Activated CD8-positive, alpha-beta memory T cell treated with anti-CD3 and anti-CD28 coated beads for 36 hours (primary cell): ENCODE results near the gene IARS1. TPM values are rescaled to one million over a fixed set of nuclear protein-coding genes. Genes with fewer than 3 reads are reported as not detected.

Source experiments
- CTCF ChIA-PET: fragments of 350-600 bp; sonication (Branson Sonifier 250); formaldehyde crosslinking; loops from one replicate; lab custom pipeline; 2021; ENCODE audit warnings: antibody characterized with exemption; lab: Charles Lee
- POLR2A ChIA-PET: fragments of 350-600 bp; sonication (Branson Sonifier 250); formaldehyde crosslinking; loops from one replicate; lab custom pipeline; 2021; ENCODE audit warnings: antibody characterized with exemption; lab: Charles Lee
- total RNA-seq, 2 experiments: library from RNA; stranded (reverse); gene quantifications; one replicate each; pipeline ENCODE4 v1.2.3, GENCODE V29; 2021

The IARS1 gene
- 100 to 1,000 TPM; 266 to 275 TPM for total RNA-seq

DNA sequence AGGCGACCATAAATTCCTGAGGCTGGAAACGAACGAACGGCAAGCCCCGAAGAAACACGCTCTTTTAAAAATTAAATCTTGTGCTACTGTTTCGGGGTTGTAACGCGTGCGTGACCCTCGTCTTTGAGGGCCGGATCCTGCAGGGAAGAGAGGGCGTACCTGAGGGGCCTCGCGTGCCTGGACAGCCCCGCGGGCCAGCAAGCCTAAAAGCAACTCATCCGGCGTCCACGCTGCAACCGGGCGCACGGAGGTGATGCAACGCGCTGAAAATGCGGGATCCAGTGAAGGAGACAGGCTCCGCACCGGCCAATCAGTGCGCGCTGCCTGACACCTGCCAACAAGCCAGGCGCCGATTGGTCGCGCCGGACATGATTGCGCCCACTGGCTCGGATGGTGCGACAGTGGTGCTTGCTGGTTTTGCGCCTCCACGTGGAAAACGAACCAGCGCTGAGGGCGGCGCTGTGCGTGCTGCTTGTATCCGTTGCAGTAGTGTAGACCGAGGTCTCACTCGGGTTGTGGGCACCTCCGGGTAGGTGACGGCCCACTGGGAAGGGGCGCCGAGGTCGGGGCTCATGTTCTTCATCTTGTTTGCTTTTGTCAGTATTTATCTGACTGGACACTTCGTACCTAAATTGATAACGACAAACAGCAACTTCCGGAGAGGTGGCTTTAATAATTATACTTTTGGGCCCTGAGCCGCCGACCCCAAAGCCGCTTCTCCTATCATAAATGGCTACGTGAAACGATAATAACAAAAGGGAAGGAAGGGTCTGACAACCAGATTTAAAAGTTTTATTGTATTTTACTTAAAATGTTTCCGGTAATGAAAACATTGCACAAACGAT lies at the start of gene IARS1:
TSS of gene IARS1 (minus strand) at position 246 of the 845 bp plus-strand sequence. CDS start 4,278 bp downstream, outside the sequence.
- CTCF ChIA-PET: no interaction called here

DNA sequence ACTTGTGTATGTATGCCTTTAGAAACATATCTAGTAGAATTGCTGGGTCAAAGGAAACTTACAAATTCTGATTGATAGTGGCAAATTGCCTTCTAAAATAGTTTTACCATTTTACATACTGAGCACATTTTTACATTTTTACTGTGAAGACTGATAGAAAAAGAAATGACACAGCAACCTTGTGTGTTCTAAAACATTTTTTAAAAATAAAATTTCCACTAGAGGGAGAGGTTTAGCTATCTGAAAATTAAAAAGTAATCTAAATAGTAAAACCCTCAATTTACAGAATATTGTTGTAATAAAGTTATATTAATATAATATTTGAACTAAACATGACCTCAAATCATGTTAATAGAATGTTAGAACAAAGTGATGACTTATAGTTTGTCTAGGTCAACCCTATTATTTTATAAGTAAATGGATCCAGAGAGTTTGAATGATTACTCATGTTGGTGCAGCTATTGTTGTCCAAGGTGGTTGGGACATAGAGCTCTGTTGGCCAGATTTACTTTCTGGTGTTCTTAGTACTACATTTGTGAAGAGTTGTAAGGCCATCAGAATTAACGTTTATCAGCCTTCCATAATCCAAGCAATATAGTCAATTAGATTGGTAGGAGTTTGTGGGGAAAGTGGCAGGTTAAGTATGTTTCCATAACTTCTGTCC lies 49.5 kb upstream of the IARS1 start:
- ChIA-PET POLR2A (no interaction called here), CTCF (no interaction called here)

More for the DNA sequence above, at the start of gene IARS1:
- POLR2A ChIA-PET: interaction anchor here (1.1 kb wide), 1 partner anchor 32 kb away, joined by 3 read pairs; the partner anchor contains the start of genes CENPP and NOL8

DNA sequence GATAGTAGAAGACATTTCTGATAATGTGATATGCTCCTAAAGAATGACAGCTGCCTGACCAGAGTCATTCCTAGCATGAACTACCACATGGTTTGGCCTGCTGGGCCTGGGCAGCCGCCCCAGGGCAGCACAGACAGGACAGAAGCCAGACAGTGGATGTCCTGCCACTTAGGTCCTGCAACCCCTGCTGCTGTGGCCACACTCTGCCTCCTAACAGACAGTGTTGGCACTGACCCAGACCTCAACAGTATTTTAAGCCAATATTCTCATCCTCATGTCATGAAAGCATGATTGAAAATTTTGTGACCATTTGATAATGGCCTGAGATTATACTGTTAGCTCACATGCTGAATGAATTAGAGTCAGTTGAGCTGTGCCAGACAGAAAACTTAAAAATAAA lies 48.1 kb upstream of the IARS1 start:
- ChIA-PET CTCF (no interaction called here), POLR2A (no interaction called here)

DNA sequence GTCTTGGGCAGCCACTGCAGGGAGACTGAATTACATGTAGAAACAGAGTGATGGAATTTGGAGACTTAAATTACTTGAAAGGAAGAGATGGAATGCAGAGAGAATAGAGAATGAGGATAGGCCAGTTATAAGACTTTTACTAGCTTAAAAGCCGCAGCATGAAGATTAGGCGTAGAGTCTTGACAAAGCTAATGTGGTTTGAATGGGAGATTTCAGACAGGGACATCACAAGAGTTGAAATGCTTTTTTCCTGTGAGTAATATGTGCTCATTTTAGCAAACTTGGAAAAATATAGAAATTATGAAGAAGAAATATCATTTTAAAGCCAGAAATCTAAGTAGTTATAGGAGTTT lies 39.8 kb upstream of the IARS1 start:
- CTCF ChIA-PET: no interaction called here
- POLR2A ChIA-PET: no interaction called here

DNA sequence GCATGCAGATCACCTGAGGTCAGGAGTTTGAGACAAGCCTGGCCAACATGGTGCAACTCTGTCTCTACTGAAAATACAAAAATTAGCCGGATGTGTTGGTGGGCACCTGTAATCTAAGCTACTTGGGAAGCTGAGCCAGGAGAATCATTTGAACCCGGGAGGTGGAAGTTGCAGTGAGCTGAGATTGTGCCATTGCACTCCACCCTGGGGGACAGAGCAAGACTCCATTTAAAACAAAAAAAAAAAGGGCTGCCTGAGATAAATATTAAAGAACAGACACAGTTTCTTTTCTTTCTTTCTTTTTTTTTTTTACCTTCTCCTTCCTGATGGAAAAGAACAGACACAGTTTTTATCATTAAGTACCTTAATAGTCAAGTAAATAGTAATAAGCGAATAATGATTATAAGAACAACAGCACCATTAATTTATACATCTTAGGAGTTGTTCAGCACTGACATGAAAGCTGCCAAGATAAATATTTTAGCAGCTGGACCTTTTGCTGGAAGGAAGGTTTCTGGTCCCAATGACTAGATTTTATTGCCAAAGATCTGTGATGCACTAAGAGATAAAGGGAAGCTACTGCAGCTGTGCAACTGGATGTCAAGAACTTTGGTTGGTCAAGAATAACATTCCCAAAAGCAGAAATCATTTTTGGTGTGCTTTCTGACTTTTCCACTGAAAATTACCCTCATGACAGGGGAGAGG lies 39.2 kb upstream of the IARS1 start:
- ChIA-PET CTCF (no interaction called here), POLR2A (no interaction called here)

DNA sequence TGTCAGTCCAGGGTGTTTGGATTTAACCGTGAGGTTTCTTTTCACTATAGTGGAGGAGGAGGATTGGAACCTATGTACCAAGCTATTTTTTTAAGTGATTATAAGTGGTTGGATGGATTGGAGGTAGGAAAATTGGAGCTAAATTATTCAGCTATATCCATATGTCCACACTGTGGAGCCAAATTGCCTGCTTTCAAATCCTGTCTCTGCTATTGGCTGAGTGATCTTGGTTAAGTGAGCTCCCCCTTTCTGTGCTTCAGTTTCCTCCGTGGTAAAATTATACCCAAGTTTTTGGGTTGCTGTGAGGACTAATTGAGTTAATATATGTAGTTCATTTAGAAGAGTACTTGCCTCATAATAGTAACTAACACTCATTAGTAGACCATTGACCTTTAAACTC lies 34.7 kb upstream of the IARS1 start:
- ChIA-PET POLR2A (no interaction called here), CTCF (interaction anchor here (0.8 kb wide), 2 partner anchors 174 to 189 kb away, joined by 3 read pairs; no protein-coding TSS in a partner anchor)

DNA sequence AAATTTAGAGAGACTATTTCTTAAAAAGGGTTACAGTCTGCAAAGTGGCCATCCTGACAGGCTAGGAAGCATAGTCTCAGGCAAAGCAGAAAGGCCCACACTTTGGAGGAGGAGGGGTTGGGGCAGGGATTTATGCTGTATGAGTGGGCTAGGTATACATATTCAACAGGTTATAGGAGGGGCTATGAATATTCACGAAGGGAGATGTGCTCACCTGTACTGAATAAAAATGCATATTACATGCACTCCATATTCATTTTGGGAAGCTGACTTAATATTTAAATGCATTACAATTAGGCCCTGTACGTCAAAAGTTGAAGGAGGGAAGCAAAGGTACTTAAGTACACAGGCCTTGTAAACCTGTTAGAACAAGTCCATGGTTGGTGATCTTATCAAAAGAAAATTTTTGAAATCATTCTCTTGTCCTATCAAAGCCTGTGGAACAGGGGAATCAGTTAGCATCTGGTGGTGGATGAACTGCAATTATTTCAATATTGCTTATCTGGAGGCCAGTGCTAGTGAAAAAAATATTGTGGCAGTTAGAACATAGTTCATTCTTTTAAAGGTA lies 33.9 kb upstream of the IARS1 start:
- ChIA-PET CTCF (no interaction called here), POLR2A (interaction anchor here (2.1 kb wide), 1 partner anchor 343 kb away, joined by 6 read pairs; the partner anchor contains the start of gene IPPK)

DNA sequence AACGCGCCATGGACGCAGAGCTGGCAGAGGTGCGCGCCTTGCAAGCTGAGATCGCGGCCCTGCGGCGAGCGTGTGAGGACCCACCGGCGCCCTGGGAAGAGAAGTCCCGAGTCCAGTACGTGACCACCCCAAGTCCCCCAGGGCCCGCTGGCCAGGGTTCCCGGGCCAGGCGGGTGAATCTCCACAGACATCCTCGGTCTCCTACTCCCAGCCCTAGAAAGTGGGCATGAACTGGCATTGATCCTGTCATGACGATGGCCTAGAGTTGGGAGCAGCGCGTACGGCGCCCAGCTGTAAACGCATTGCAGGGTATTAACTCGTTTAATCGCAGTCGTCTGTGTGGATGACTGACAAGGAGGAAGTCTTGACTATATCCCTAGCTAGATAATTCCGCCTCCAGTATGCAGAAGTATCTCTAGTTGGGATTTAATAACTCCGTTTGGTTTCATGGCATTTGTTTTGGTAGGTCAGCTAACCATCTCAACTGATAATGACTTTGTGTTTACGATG lies 32.5 kb upstream of the IARS1 start:
- ChIA-PET POLR2A (interaction anchor here (0.5 to 2.1 kb wide), 8 partner anchors 9 to 344 kb away, joined by 3 to 6 read pairs (median 3); partner anchors contain the start of genes IARS1, IPPK and SPTLC1), CTCF (no interaction called here)

DNA sequence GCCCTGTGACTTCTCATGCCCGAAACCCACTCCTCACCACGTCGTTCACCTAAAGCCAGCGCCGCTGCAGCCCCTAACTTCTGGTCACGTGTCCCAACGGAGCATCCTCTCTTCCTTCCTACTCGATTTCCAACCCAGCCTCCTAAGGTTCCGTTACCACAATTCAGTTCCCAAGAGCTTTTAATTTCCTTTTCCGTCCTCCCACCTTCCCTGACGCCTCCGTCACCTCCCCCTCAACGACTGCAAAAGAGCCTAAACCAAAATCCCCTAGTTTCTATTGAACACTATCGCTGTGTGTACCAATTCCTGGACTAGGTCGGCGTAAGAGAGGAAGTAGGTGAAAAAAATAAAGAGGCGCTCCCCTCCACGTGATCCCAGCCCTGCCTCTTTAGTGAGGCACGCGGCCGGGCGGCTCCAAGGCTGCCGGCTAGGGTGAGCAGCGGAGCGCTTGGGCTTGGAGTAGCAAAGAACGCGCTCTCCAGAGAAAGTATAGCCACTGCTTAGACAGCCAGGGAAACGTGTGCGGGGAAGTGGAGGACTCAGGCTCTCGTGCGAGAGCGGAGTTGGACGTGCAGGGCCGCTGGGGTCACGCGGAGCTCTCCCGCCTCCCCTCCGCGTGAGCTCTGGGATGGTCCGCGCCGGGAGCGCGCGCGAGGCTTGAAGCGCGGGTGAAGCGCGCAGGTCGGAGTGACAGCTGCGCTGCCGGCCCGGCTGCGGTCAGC lies 31.9 kb upstream of the IARS1 start, which contains the start of the genes CENPP and NOL8:
TSS of gene CENPP (plus strand) at position 685 of the 722 bp plus-strand sequence.
TSS of gene NOL8 (minus strand) at position 82 of the 722 bp plus-strand sequence. CDS start 1,189 bp downstream, outside the sequence.
- ChIA-PET CTCF (no interaction called here), POLR2A (interaction anchor here (0.5 to 2.1 kb wide), 9 partner anchors 9 to 345 kb away, joined by 3 to 6 read pairs (median 3); partner anchors contain the start of genes IARS1, IPPK and SPTLC1)

DNA sequence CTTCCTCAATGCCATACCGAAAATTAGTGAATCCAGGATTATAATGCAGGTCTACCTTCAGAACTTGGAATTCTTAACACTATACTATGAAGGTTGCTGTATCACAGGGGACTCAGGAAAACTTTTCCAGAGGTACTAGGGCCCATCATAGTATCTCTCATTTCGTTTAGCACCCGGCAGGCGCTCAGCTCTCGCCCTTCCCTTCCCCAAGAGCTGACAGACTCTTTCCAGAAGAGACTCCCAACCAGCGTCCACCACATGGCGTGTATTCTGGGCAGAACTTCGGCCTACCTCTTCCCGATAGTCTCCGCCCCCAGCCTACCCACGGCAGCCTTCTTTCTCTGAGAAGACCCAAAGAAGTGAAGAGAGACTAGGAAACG lies 31.4 kb upstream of the IARS1 start:
- CTCF ChIA-PET: no interaction called here
- POLR2A ChIA-PET: interaction anchor here (1.0 to 1.1 kb wide), 4 partner anchors 8 to 82 kb away, joined by 3 to 4 read pairs (median 3); partner anchors contain the start of gene IARS1

DNA sequence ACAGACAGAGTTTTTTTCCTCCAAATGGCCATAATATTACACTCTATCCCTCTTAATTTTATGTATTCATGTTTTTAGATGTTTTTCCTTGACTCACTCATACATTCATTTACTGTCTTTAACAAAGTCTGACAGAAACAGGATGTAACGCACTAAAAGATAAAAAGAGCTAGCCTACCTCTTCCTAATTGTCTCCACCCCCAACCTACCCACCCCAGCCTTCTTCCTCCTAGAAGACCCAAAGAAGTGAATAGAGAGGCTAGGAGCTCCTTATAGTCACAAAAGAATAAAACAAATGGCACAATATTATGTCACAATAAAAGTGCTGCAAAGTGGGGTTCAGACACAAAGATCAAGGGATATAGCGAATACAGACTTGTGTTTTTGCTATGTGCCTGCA lies 30.9 kb upstream of the IARS1 start:
- POLR2A ChIA-PET: interaction anchor here (0.5 kb wide), 1 partner anchor 12 kb away, joined by 5 read pairs; no protein-coding TSS in a partner anchor
- CTCF ChIA-PET: no interaction called here

DNA sequence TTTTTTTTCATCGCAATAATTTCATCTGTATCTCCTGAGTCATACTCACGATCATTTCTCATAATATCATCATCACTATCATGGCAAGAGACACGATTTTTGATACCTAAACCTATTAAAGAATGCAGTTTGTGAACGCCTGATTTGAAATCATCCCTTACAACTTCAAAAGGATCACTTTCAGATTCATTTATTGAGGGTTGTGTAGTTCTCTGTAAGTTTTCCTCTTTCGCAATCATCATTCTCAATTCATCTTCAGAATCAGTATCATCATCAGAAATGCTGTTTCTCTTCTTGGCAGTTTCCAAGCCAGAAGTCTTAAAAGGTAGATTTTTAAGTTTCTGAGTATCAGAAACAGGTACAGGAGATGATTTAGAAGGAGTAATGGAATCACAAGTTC lies 22.0 kb upstream of the IARS1 start:
- POLR2A ChIA-PET: no interaction called here

DNA sequence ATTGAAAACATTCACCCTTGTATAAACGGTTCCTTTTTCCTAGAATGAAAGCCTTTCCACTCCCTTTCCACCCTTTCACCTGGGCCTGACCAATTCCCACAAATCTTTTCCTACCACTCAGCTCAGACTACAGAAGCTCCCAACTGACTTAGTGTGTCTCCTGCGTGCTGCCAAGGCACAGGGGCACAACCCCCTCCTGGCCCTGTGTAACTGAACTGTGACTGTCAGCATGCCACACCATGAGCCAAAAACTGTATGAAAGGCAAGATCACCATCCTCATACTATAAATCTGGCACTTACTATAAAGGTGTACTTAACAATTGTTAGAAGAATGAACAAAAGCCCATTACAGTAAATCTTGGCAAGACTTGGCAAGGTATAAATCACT lies 20.1 kb upstream of the IARS1 start:
- ChIA-PET CTCF (interaction anchor here (0.6 kb wide), 1 partner anchor 162 kb away, joined by 3 read pairs; no protein-coding TSS in a partner anchor), POLR2A (no interaction called here)

More for the DNA sequence above, 22.0 kb upstream of the IARS1 start:
- CTCF ChIA-PET: no interaction called here

DNA sequence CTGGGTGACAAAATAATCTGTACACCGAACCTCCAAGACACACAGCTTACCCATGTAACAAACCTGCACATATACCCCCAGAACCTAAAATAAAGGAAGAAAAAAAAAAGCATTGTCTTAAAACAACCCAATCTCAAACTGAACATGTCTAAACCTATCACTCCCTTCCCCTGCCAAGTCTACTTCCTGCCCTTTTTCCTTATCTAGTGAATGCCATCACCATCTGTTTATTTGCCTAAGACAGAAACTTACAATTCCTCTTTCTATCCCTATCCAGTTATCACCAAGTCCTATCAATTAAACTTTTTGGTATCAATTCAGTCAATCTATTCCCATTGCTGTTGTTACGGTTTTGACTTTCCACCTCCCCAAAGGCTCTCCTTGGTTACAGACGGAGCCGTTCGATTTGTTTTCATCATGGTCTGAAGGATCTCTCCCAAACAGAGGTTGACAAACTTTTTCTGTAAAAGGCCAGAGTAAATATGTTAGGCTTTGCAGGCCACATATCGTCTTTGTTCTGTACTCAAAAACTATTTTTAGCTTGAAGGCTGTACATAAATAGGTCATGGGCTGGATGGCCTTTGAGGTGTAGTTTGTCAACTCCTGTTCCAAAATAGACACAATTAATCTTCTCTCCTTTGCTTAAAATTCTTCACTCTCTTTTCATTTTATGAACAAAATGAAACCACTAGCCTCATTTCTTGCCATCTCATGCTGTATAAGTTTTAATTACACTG lies 19.6 kb upstream of the IARS1 start:
- POLR2A ChIA-PET: no interaction called here
- CTCF ChIA-PET: interaction anchor here (0.6 kb wide), 2 partner anchors 21 to 162 kb away, joined by 3 to 5 read pairs; no protein-coding TSS in a partner anchor

DNA sequence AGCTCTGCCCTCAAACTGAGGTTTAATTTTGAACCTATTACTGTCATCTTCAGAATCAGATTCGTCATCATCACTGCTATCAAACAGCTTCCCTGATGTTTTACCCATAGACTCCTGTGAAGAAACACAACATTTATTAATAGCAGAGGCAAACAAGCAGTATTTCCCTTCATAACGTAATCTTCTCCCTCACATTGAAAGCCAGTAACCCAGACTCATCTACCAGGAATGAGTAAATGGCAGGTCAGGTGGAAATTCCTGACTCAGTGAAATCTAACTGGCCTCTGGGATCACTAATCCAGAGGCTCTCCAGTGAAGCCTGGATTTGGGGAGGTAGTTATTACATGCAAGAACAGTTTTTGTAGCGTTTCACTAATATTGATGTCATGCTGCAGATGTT lies 17.1 kb upstream of the IARS1 start:
- ChIA-PET CTCF (no interaction called here), POLR2A (no interaction called here)

DNA sequence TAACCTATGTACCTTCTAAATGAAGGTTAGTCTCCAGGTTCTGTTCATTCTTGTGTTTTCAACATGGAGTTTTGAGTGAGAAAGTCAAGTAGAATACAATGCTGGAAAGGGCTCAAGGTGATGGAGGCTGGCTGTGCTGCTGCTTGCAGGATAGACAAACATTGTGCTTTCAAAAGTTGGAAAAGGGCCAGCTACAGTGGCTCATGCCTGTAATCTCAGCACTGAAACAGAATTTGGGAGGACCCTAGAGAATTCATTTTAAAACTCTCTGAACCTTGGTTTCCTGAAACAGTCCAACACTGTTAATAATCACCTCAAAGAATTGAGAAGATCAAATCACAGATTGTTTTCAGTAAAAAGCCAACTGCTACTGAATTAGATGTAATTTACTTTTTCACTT lies 15.4 kb upstream of the IARS1 start:
- ChIA-PET CTCF (no interaction called here), POLR2A (no interaction called here)

DNA sequence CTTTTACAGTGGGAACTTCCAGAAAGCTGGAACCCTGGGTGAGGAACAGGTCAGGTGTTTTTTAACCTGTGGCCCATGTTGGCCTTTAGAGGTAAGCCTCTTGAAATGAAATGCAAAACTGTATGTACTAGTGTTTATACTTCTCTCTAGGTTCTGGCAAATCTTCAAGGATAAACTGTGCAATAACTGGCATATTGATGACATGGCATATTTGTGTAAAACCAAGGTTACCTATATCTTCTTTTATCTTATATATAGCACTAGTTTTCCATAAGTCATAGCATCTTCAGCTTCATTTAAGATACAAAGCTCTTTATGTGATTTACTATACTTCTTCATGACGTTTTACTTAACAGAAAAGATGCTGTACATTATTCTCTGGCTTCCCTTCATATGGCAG lies 7.4 kb upstream of the IARS1 start:
- ChIA-PET POLR2A (interaction anchor here (1.1 to 1.3 kb wide), 2 partner anchors 9 to 24 kb away, joined by 4 read pairs; partner anchors contain the start of gene NOL8), CTCF (no interaction called here)
